NB4 (cell line): Measurements from ENCODE around the gene RPS16.

ENCODE experiments used
- MYC ChIP-seq: IDR thresholded peaks from 2 replicates; pipeline ENCODE4 v1.6.1; 2011; ENCODE audit warnings: low read depth, low read length
- POLR2A ChIP-seq: IDR thresholded peaks from 2 replicates; pipeline ENCODE4 v1.6.1; 2011; ENCODE audit warnings: mild to moderate bottlenecking; ENCODE audit not compliant: insufficient read length; ENCODE audit errors: extremely low read depth
- TF ChIP-seq, protein P1 (sequence below): IDR thresholded peaks from one replicate; pipeline ENCODE4 v1.5.1; 2012; ENCODE audit warnings: low read depth, low read length

DNA sequence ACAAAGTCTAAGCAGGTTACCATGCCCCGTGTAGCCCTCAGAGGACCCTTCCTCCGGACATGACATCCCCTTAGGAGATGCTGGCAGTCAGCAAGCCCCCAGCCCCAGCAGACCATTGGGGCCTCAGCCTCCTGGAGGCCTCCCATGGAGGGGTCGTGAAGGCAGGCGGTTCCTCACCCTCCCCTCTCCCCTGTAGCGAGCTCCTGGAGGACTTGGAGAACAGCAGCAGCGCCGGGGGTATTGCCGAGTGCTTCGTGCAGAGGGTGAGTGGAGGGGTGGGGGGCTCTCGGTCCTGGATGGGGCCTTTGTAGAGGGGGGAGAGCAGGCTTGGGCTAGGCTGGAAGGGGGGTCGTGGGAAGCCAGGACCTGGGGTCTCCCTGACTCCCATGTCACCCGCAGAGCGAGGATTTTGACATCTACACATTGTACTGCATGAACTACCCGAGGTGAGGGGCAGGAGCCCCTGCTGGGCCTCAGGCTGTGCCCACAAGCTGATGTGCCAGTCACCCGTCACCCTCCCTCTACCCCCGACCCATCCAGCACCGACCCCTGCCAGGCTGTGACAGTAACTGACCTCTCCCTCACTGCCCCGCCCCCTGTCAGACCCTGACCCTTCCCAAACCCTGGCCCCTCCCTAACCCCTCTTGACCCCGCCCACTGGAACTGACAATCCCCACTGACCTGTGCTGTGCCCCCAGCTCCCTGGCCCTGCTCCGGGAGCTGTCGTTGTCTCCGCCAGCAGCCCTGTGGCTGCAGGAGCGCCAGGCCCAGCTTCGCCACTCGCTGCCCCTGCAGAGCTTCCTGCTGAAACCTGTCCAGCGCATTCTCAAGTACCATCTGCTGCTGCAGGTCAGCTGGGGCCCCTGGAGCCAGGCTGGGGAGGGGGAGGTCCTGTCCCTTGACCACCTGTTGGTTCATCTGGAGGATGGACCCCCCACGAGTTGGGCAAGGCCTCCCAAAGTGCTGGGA lies 19.3 kb downstream of the RPS16 start:
- TF ChIP-seq, protein P1, sequence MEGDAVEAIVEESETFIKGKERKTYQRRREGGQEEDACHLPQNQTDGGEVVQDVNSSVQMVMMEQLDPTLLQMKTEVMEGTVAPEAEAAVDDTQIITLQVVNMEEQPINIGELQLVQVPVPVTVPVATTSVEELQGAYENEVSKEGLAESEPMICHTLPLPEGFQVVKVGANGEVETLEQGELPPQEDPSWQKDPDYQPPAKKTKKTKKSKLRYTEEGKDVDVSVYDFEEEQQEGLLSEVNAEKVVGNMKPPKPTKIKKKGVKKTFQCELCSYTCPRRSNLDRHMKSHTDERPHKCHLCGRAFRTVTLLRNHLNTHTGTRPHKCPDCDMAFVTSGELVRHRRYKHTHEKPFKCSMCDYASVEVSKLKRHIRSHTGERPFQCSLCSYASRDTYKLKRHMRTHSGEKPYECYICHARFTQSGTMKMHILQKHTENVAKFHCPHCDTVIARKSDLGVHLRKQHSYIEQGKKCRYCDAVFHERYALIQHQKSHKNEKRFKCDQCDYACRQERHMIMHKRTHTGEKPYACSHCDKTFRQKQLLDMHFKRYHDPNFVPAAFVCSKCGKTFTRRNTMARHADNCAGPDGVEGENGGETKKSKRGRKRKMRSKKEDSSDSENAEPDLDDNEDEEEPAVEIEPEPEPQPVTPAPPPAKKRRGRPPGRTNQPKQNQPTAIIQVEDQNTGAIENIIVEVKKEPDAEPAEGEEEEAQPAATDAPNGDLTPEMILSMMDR = no peak
- TF ChIP-seq POLR2A = no peak
- no peak for TF ChIP-seq MYC
